WTC11 (cell line): ENCODE results near the gene VAMP2. TPM values are rescaled to one million over a fixed set of nuclear protein-coding genes. Genes with fewer than 3 reads are reported as not detected.

Experiments
- ATAC-seq: fragments of 200-7000 bp; cut with Tn5 transposase; 2 replicates; pipeline ENCODE4 v1.10.0; 2021; ENCODE audit warnings: mild to moderate bottlenecking, moderate library complexity
- CTCF ChIA-PET: fragments of 300-600 bp; sonication (Branson Sonifier 250); formaldehyde crosslinking; loops from one replicate; lab custom pipeline; 2021; ENCODE audit warnings: antibody characterized with exemption; lab: Charles Lee
- POLR2A ChIA-PET: fragments of 350-600 bp; sonication (Branson Sonifier 250); formaldehyde crosslinking; loops from one replicate; lab custom pipeline; 2021; ENCODE audit warnings: antibody characterized with exemption; lab: Charles Lee
- DNase-seq: peaks from one replicate; pipeline ENCODE4 v3.0.0; 2021; ENCODE audit warnings: low spot score
- H3K27ac Mint-ChIP-seq: 2 replicates; pipeline ENCODE4 v1.8.0; 2021; ENCODE audit warnings: mixed read lengths
- H3K27me3 Mint-ChIP-seq: 2 replicates; pipeline ENCODE4 v1.8.0; 2021; ENCODE audit warnings: low read depth, mild to moderate bottlenecking, moderate library complexity, mixed read lengths
- H3K36me3 Mint-ChIP-seq: 2 replicates; pipeline ENCODE4 v1.8.0; 2021; ENCODE audit warnings: mixed read lengths
- H3K4me1 Mint-ChIP-seq: 2 replicates; pipeline ENCODE4 v1.8.0; 2022; ENCODE audit warnings: mixed read lengths
- H3K4me3 Mint-ChIP-seq: 2 replicates; pipeline ENCODE4 v1.8.0; 2021; ENCODE audit warnings: mild to moderate bottlenecking, moderate library complexity, mixed read lengths
- H3K9me3 Mint-ChIP-seq: 2 replicates; pipeline ENCODE4 v1.8.0; 2021; ENCODE audit warnings: mixed read lengths
- ARID4B ChIP-seq: sonication (generic); formaldehyde crosslinking; IDR thresholded peaks from 2 replicates; pipeline ENCODE4 v1.8.0; 2023; ENCODE audit warnings: missing genetic modification reagents, mild to moderate bottlenecking, borderline replicate concordance
- ATF2 ChIP-seq: sonication (generic); formaldehyde crosslinking; IDR thresholded peaks from 2 replicates; pipeline ENCODE4 v1.8.1; 2022; ENCODE audit warnings: low read depth, missing genetic modification reagents, borderline replicate concordance
- CREM ChIP-seq: sonication (generic); formaldehyde crosslinking; IDR thresholded peaks from 2 replicates; pipeline ENCODE4 v1.8.1; 2022; ENCODE audit warnings: mild to moderate bottlenecking, missing genetic modification reagents, moderate library complexity
- E2F1 ChIP-seq: sonication (generic); formaldehyde crosslinking; IDR thresholded peaks from 2 replicates; pipeline ENCODE4 v1.8.0; 2022; ENCODE audit warnings: mild to moderate bottlenecking, missing genetic modification reagents
- ETV6 ChIP-seq: sonication (generic); formaldehyde crosslinking; IDR thresholded peaks from 2 replicates; pipeline ENCODE4 v1.8.1; 2022; ENCODE audit warnings: mild to moderate bottlenecking, missing genetic modification reagents
- FOXJ3 ChIP-seq: sonication (generic); formaldehyde crosslinking; IDR thresholded peaks from 2 replicates; pipeline ENCODE4 v1.9.0; 2021; ENCODE audit warnings: missing genetic modification reagents, mild to moderate bottlenecking, borderline replicate concordance
- MAX ChIP-seq: sonication (generic); formaldehyde crosslinking; IDR thresholded peaks from 2 replicates; pipeline ENCODE4 v1.8.0; 2022; ENCODE audit warnings: mild to moderate bottlenecking, missing genetic modification reagents
- RELA ChIP-seq: sonication (generic); formaldehyde crosslinking; IDR thresholded peaks from 2 replicates; pipeline ENCODE4 v1.8.1; 2022; ENCODE audit warnings: missing genetic modification reagents, mild to moderate bottlenecking, borderline replicate concordance
- SMAD3 ChIP-seq: sonication (generic); formaldehyde crosslinking; IDR thresholded peaks from 2 replicates; pipeline ENCODE4 v1.8.0; 2022; ENCODE audit warnings: missing genetic modification reagents, mild to moderate bottlenecking, borderline replicate concordance
- SMAD4 ChIP-seq: sonication (generic); formaldehyde crosslinking; IDR thresholded peaks from 2 replicates; pipeline ENCODE4 v1.8.0; 2022; ENCODE audit warnings: mild to moderate bottlenecking, missing genetic modification reagents
- TEAD1 ChIP-seq: sonication (generic); formaldehyde crosslinking; IDR thresholded peaks from 2 replicates; pipeline ENCODE4 v1.8.0; 2022; ENCODE audit warnings: mild to moderate bottlenecking, missing genetic modification reagents
- ZBTB21 ChIP-seq: sonication (generic); formaldehyde crosslinking; IDR thresholded peaks from 2 replicates; pipeline ENCODE4 v1.8.1; 2023; ENCODE audit warnings: mild to moderate bottlenecking, missing genetic modification reagents, borderline replicate concordance
- ZBTB43 ChIP-seq: sonication (generic); formaldehyde crosslinking; IDR thresholded peaks from 2 replicates; pipeline ENCODE4 v1.8.1; 2023; ENCODE audit warnings: mild to moderate bottlenecking, missing genetic modification reagents
- ZNF263 ChIP-seq: sonication (generic); formaldehyde crosslinking; IDR thresholded peaks from 2 replicates; pipeline ENCODE4 v1.8.1; 2022; ENCODE audit warnings: low read depth, mild to moderate bottlenecking, moderate library complexity, missing genetic modification reagents
- ZNF317 ChIP-seq: sonication (generic); formaldehyde crosslinking; IDR thresholded peaks from 2 replicates; pipeline ENCODE4 v1.8.1; 2023; ENCODE audit warnings: low read depth, mild to moderate bottlenecking, moderate library complexity, missing genetic modification reagents, borderline replicate concordance
- ZNF512 ChIP-seq: sonication (generic); formaldehyde crosslinking; IDR thresholded peaks from 2 replicates; pipeline ENCODE4 v1.8.1; 2022; ENCODE audit warnings: missing genetic modification reagents, borderline replicate concordance
- ZNF671 ChIP-seq: fragments of 250-450 bp; sonication (Bioruptor Pico); IDR thresholded peaks from 2 replicates; pipeline ENCODE4 v1.8.0; 2021; ENCODE audit warnings: mild to moderate bottlenecking
- total RNA-seq: library from RNA; stranded (reverse); gene quantifications from 3 replicates; pipeline ENCODE4 v1.2.3, GENCODE V29; 2021

VAMP2 gene
- total RNA-seq, 1 experiment from 2014 or later: 27.4 TPM

GRCh38 chr17:8142887-8143580 is 19.7 kb downstream of the VAMP2 start (continued):
- TF ChIP-seq ARID4B (CRISPR knock-in tag) (no peak), RELA (CRISPR knock-in tag) (no peak)

GRCh38 chr17:8142158-8142886 is 20.4 kb downstream of the VAMP2 start:
- POLR2A ChIA-PET: no interaction called here
- H3K4me1 Mint-ChIP-seq: no peaks in the 10 kb centered on the region
- no peak for TF ChIP-seq SMAD4
- no peak for TF ChIP-seq ZNF317 (CRISPR knock-in tag)
- no peak for TF ChIP-seq ZNF671
- no peak for TF ChIP-seq ATF2 (CRISPR knock-in tag)
- no peak for TF ChIP-seq FOXJ3 (CRISPR knock-in tag)
- no peak for TF ChIP-seq ZNF263 (CRISPR knock-in tag)
- TF ChIP-seq ZBTB21 (CRISPR knock-in tag): no peak
- TF ChIP-seq, all 79 proteins: peak for 0
- Mint-ChIP-seq H3K36me3 (peaks cover 31% of the 10 kb centered on the region), H3K9me3 (no peaks in the 10 kb centered on the region), H3K4me3 (no peak overlapping the region), H3K27ac (no peak overlapping the region), H3K27me3 (no peaks in the 10 kb centered on the region)
- ATAC-seq: no peak
- no peak for DNase-seq
- CTCF ChIA-PET: interaction anchor here (1.1 to 3.3 kb wide), 2 partner anchors 16 to 23 kb away, joined by 3 to 13 read pairs; partner anchors contain the start of gene ALOXE3

GRCh38 chr17:8141741-8142140 is 21.0 kb downstream of the VAMP2 start:
- ChIA-PET CTCF (interaction anchor here (1.0 to 3.3 kb wide), 4 partner anchors 17 to 68 kb away, joined by 3 to 13 read pairs (median 3); partner anchors contain the start of gene ALOXE3), POLR2A (no interaction called here)
- Mint-ChIP-seq H3K27me3 (no peaks in the 10 kb centered on the region), H3K27ac (no peak overlapping the region), H3K4me1 (0 out of 2 replicates have a peak, but pooled peaks cover under 1% of the 10 kb centered on the region), H3K9me3 (no peaks in the 10 kb centered on the region), H3K4me3 (no peak overlapping the region), H3K36me3 (peaks cover 27% of the 10 kb centered on the region)
- ATAC-seq (no peak), DNase-seq (no peak)
- TF ChIP-seq FOXJ3 (CRISPR knock-in tag) (no peak), MAX (no peak), TEAD1 (CRISPR knock-in tag) (no peak), ETV6 (CRISPR knock-in tag) (no peak), ZBTB43 (CRISPR knock-in tag) (no peak), ATF2 (CRISPR knock-in tag) (no peak), E2F1 (CRISPR knock-in tag) (no peak), ZNF512 (CRISPR knock-in tag) (no peak), CREM (CRISPR knock-in tag) (no peak), SMAD3 (CRISPR knock-in tag) (no peak)
